ENCODE measurements around the gene BRIP1.
"Not testable (repeated sequence)": the region's sequence is repeated elsewhere in the genome, so short reads cannot be mapped to it uniquely, and the experiment has no call there.

BRIP1 gene

GRCh38 chr17:61670691-61671090, 192.6 kb downstream of the BRIP1 start:
- H3K9ac ChIP-seq (ENCODE audit: low read depth, low read length) = no peak overlapping the region

GRCh38 chr17:61669522-61669921, 193.8 kb downstream of the BRIP1 start:
- no peak overlapping the region for H3K4me3 ChIP-seq (ENCODE audit: low read length)
- no peaks in the 10 kb centered on the region for H3K9me3 ChIP-seq (replicated peaks; ENCODE audit: low read length)
- H3K36me3 ChIP-seq (ENCODE audit: insufficient read depth, low read length) = no peaks in the 10 kb centered on the region
- no peak overlapping the region for H3K4me2 ChIP-seq (ENCODE audit: low read length)
- H3K4me1 ChIP-seq (ENCODE audit: control insufficient read depth, insufficient read depth, low read length) = no peaks in the 10 kb centered on the region
- no peak overlapping the region for H3K9ac ChIP-seq (ENCODE audit: low read depth, low read length)
- H3K27me3 ChIP-seq (ENCODE audit: control insufficient read depth, insufficient read depth, low read length) = no peaks in the 10 kb centered on the region

More at GRCh38 chr17:61670691-61671090, 192.6 kb downstream of the BRIP1 start:
- H3K36me3 ChIP-seq (ENCODE audit: insufficient read depth, low read length) = no peaks in the 10 kb centered on the region
- no peaks in the 10 kb centered on the region for H3K27me3 ChIP-seq (ENCODE audit: control insufficient read depth, insufficient read depth, low read length)
- no peaks in the 10 kb centered on the region for H3K4me1 ChIP-seq (ENCODE audit: control insufficient read depth, insufficient read depth, low read length)
- no peaks in the 10 kb centered on the region for H3K9me3 ChIP-seq (replicated peaks; ENCODE audit: low read length)
- H3K4me3 ChIP-seq (ENCODE audit: low read length) = no peak overlapping the region
- no peak overlapping the region for H3K4me2 ChIP-seq (ENCODE audit: low read length)

- H3K36me3 ChIP-seq (ENCODE audit: insufficient read depth, low read length) = no peaks in the 10 kb centered on the region
- no peak overlapping the region for H3K4me2 ChIP-seq (ENCODE audit: low read length)
- H3K9me3 ChIP-seq (replicated peaks; ENCODE audit: low read length) = no peaks in the 10 kb centered on the region
- H3K4me1 ChIP-seq (ENCODE audit: control insufficient read depth, insufficient read depth, low read length) = no peaks in the 10 kb centered on the region
- no peak overlapping the region for H3K9ac ChIP-seq (ENCODE audit: low read depth, low read length)
- no peaks in the 10 kb centered on the region for H3K27me3 ChIP-seq (ENCODE audit: control insufficient read depth, insufficient read depth, low read length)
- no peak overlapping the region for H3K4me3 ChIP-seq (ENCODE audit: low read length)
Measured at GRCh38 chr17:61668486-61668885, 194.8 kb downstream of the BRIP1 start.

- not testable (repeated sequence) for H3K4me3 ChIP-seq (ENCODE audit: low read length)
Measured at GRCh38 chr17:61666406-61667088, 196.8 kb downstream of the BRIP1 start.

GRCh38 chr17:61663310-61663709, 200.0 kb downstream of the BRIP1 start:
- Histone ChIP-seq H3K9ac (ENCODE audit: low read depth, low read length) (no peak overlapping the region), H3K27me3 (ENCODE audit: control insufficient read depth, insufficient read depth, low read length) (no peaks in the 10 kb centered on the region), H3K4me3 (ENCODE audit: low read length) (no peak overlapping the region), H3K36me3 (ENCODE audit: insufficient read depth, low read length) (no peaks in the 10 kb centered on the region), H3K9me3 (replicated peaks; ENCODE audit: low read length) (no peaks in the 10 kb centered on the region), H3K4me2 (ENCODE audit: low read length) (no peak overlapping the region), H3K4me1 (ENCODE audit: control insufficient read depth, insufficient read depth, low read length) (no peaks in the 10 kb centered on the region)

More at GRCh38 chr17:61666406-61667088, 196.8 kb downstream of the BRIP1 start:
- H3K9me3 ChIP-seq (replicated peaks; ENCODE audit: low read length); H3K9ac ChIP-seq (ENCODE audit: low read depth, low read length); H3K27me3 ChIP-seq (ENCODE audit: control insufficient read depth, insufficient read depth, low read length); H3K4me2 ChIP-seq (ENCODE audit: low read length); H3K36me3 ChIP-seq (ENCODE audit: insufficient read depth, low read length); H3K4me1 ChIP-seq (ENCODE audit: control insufficient read depth, insufficient read depth, low read length): not testable (repeated sequence)

- H3K36me3 ChIP-seq (ENCODE audit: insufficient read depth, low read length) = no peaks in the 10 kb centered on the region
- H3K4me3 ChIP-seq (ENCODE audit: low read length) = no peak overlapping the region
- H3K9me3 ChIP-seq (replicated peaks; ENCODE audit: low read length) = no peaks in the 10 kb centered on the region
- H3K9ac ChIP-seq (ENCODE audit: low read depth, low read length) = no peak overlapping the region
- H3K4me1 ChIP-seq (ENCODE audit: control insufficient read depth, insufficient read depth, low read length) = no peaks in the 10 kb centered on the region
- H3K27me3 ChIP-seq (ENCODE audit: control insufficient read depth, insufficient read depth, low read length) = no peaks in the 10 kb centered on the region
- no peak overlapping the region for H3K4me2 ChIP-seq (ENCODE audit: low read length)
Measured at GRCh38 chr17:61662741-61663140, 200.6 kb downstream of the BRIP1 start.

- Histone ChIP-seq H3K9me3 (replicated peaks; ENCODE audit: low read length) (no peaks in the 10 kb centered on the region), H3K4me2 (ENCODE audit: low read length) (no peak overlapping the region), H3K4me3 (ENCODE audit: low read length) (no peak overlapping the region), H3K36me3 (ENCODE audit: insufficient read depth, low read length) (no peaks in the 10 kb centered on the region), H3K9ac (ENCODE audit: low read depth, low read length) (no peak overlapping the region), H3K27me3 (ENCODE audit: control insufficient read depth, insufficient read depth, low read length) (no peaks in the 10 kb centered on the region), H3K4me1 (ENCODE audit: control insufficient read depth, insufficient read depth, low read length) (no peaks in the 10 kb centered on the region)
Measured at GRCh38 chr17:61662186-61662585, 201.1 kb downstream of the BRIP1 start.

- H3K4me3 ChIP-seq (ENCODE audit: low read length) = no peak overlapping the region
Measured at GRCh38 chr17:61660746-61661485, 202.4 kb downstream of the BRIP1 start.

GRCh38 chr17:61659437-61659836, 203.9 kb downstream of the BRIP1 start:
- H3K4me3 ChIP-seq (ENCODE audit: low read length) = no peak overlapping the region
- H3K4me2 ChIP-seq (ENCODE audit: low read length) = no peak overlapping the region
- no peak overlapping the region for H3K9ac ChIP-seq (ENCODE audit: low read depth, low read length)
- no peaks in the 10 kb centered on the region for H3K27me3 ChIP-seq (ENCODE audit: control insufficient read depth, insufficient read depth, low read length)
- no peaks in the 10 kb centered on the region for H3K9me3 ChIP-seq (replicated peaks; ENCODE audit: low read length)
- no peaks in the 10 kb centered on the region for H3K4me1 ChIP-seq (ENCODE audit: control insufficient read depth, insufficient read depth, low read length)
- no peaks in the 10 kb centered on the region for H3K36me3 ChIP-seq (ENCODE audit: insufficient read depth, low read length)

More at GRCh38 chr17:61660746-61661485, 202.4 kb downstream of the BRIP1 start:
- Histone ChIP-seq H3K4me2 (ENCODE audit: low read length) (no peak overlapping the region), H3K9ac (ENCODE audit: low read depth, low read length) (no peak overlapping the region), H3K9me3 (replicated peaks; ENCODE audit: low read length) (no peaks in the 10 kb centered on the region), H3K27me3 (ENCODE audit: control insufficient read depth, insufficient read depth, low read length) (no peaks in the 10 kb centered on the region), H3K4me1 (ENCODE audit: control insufficient read depth, insufficient read depth, low read length) (no peaks in the 10 kb centered on the region), H3K36me3 (ENCODE audit: insufficient read depth, low read length) (no peaks in the 10 kb centered on the region)

GRCh38 chr17:61658183-61658582, 205.1 kb downstream of the BRIP1 start:
- H3K27me3 ChIP-seq (ENCODE audit: control insufficient read depth, insufficient read depth, low read length) = no peaks in the 10 kb centered on the region

GRCh38 chr17:61657338-61657737, 206.0 kb downstream of the BRIP1 start:
- H3K4me3 ChIP-seq (ENCODE audit: low read length) = no peak overlapping the region
- no peak overlapping the region for H3K9ac ChIP-seq (ENCODE audit: low read depth, low read length)
- no peaks in the 10 kb centered on the region for H3K27me3 ChIP-seq (ENCODE audit: control insufficient read depth, insufficient read depth, low read length)
- H3K4me1 ChIP-seq (ENCODE audit: control insufficient read depth, insufficient read depth, low read length) = no peaks in the 10 kb centered on the region
- H3K36me3 ChIP-seq (ENCODE audit: insufficient read depth, low read length) = no peaks in the 10 kb centered on the region
- H3K9me3 ChIP-seq (replicated peaks; ENCODE audit: low read length) = no peaks in the 10 kb centered on the region
- H3K4me2 ChIP-seq (ENCODE audit: low read length) = no peak overlapping the region

More at GRCh38 chr17:61658183-61658582, 205.1 kb downstream of the BRIP1 start:
- Histone ChIP-seq H3K4me3 (ENCODE audit: low read length) (no peak overlapping the region), H3K9ac (ENCODE audit: low read depth, low read length) (no peak overlapping the region), H3K36me3 (ENCODE audit: insufficient read depth, low read length) (no peaks in the 10 kb centered on the region), H3K9me3 (replicated peaks; ENCODE audit: low read length) (no peaks in the 10 kb centered on the region), H3K4me2 (ENCODE audit: low read length) (no peak overlapping the region), H3K4me1 (ENCODE audit: control insufficient read depth, insufficient read depth, low read length) (no peaks in the 10 kb centered on the region)
